MCF 10A (cell line): ENCODE results near the gene POLQ. TPM values are rescaled to one million over a fixed set of nuclear protein-coding genes. Genes with fewer than 3 reads are reported as not detected.
A peak's percentile ranks its signal among the peaks of the same experiment; 100 is the strongest.

Experiments
- BruUV-seq: library from RNA; stranded (reverse); fragments of 400-500 nt; replicated peaks from 2 replicates; lab custom pipeline; 2021; lab: Mats Ljungman, UMichigan
- CTCF ChIA-PET: fragments of 300-600 bp; sonication (Branson Sonifier 250); formaldehyde crosslinking; extraction: SDS; loops from one replicate; lab custom pipeline; 2021; ENCODE audit warnings: antibody characterized with exemption, inconsistent platforms; lab: Yijun Ruan, JAX
- POLR2A ChIA-PET: fragments of 300-600, 350-650 bp; sonication (Branson Sonifier 250); formaldehyde crosslinking; extraction: SDS; loops from one replicate; lab custom pipeline; 2020; ENCODE audit warnings: antibody characterized with exemption, inconsistent platforms; lab: Yijun Ruan, JAX
- DNase-seq: peaks from one replicate; pipeline ENCODE4 v3.0.0-alpha.2; 2018; ENCODE audit not compliant: unreplicated experiment
- H3K27ac Mint-ChIP-seq: one replicate; pipeline ENCODE4 v1.8.0; 2022; ENCODE audit warnings: mild to moderate bottlenecking, low read depth, mixed read lengths; ENCODE audit not compliant: unreplicated experiment
- H3K27me3 Mint-ChIP-seq: one replicate; pipeline ENCODE4 v1.8.0; 2022; ENCODE audit warnings: mixed read lengths; ENCODE audit not compliant: insufficient read depth, unreplicated experiment
- H3K36me3 Mint-ChIP-seq: one replicate; pipeline ENCODE4 v1.8.0; 2022; ENCODE audit warnings: mild to moderate bottlenecking, moderate library complexity, mixed read lengths; ENCODE audit not compliant: insufficient read depth, unreplicated experiment
- H3K4me1 Mint-ChIP-seq: one replicate; pipeline ENCODE4 v1.8.0; 2022; ENCODE audit warnings: mixed read lengths; ENCODE audit not compliant: insufficient read depth, unreplicated experiment
- H3K4me3 Mint-ChIP-seq: one replicate; pipeline ENCODE4 v1.8.0; 2022; ENCODE audit warnings: mild to moderate bottlenecking, moderate library complexity, mixed read lengths; ENCODE audit not compliant: unreplicated experiment
- H3K9me3 Mint-ChIP-seq: one replicate; pipeline ENCODE4 v1.8.0; 2022; ENCODE audit warnings: mixed read lengths; ENCODE audit not compliant: unreplicated experiment
- intact Hi-C: fragments of 100-400 bp; cut with micrococcal nuclease; formaldehyde crosslinking; loops from 2 replicates; pipeline ENCODE4 v1.14.1; 2022
- total RNA-seq: library from RNA; stranded (reverse); gene quantifications from 2 replicates; pipeline ENCODE4 v1.2.3, GENCODE V29; 2022
- TF ChIP-seq, protein P1 (sequence below): fragments of 200-600 bp; IDR thresholded peaks from one replicate; pipeline ENCODE4 v1.8.0; 2022; ENCODE audit warnings: antibody characterized with exemption, mild to moderate bottlenecking; ENCODE audit not compliant: unreplicated experiment

POLQ gene
- total RNA-seq, 1 experiment from 2014 or later, result 5.8 TPM

GRCh38 chr3:121584418-121584817 is 38.6 kb upstream of the POLQ start:
- Mint-ChIP-seq H3K27me3 (peaks cover 17% of the 10 kb centered on the region), H3K4me3 (no peak overlapping the region), H3K9me3 (no peaks in the 10 kb centered on the region), H3K27ac (no peak overlapping the region), H3K36me3 (no peaks in the 10 kb centered on the region), H3K4me1 (peaks cover 4% of the 10 kb centered on the region)
- TF ChIP-seq, protein P1, sequence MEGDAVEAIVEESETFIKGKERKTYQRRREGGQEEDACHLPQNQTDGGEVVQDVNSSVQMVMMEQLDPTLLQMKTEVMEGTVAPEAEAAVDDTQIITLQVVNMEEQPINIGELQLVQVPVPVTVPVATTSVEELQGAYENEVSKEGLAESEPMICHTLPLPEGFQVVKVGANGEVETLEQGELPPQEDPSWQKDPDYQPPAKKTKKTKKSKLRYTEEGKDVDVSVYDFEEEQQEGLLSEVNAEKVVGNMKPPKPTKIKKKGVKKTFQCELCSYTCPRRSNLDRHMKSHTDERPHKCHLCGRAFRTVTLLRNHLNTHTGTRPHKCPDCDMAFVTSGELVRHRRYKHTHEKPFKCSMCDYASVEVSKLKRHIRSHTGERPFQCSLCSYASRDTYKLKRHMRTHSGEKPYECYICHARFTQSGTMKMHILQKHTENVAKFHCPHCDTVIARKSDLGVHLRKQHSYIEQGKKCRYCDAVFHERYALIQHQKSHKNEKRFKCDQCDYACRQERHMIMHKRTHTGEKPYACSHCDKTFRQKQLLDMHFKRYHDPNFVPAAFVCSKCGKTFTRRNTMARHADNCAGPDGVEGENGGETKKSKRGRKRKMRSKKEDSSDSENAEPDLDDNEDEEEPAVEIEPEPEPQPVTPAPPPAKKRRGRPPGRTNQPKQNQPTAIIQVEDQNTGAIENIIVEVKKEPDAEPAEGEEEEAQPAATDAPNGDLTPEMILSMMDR, result no peak
- BruUV-seq, result no TSS peak
- ChIA-PET POLR2A (no interaction called here), CTCF (interaction anchor here (0.5 to 0.8 kb wide), 4 partner anchors 9 to 25 kb away, joined by 3 to 6 read pairs (median 4); no protein-coding TSS in a partner anchor)
- no peak for DNase-seq
- intact Hi-C loops, result no loop called here

GRCh38 chr3:121581691-121582090 is 35.9 kb upstream of the POLQ start:
- POLR2A ChIA-PET, result no interaction called here
- Mint-ChIP-seq H3K27ac (no peak overlapping the region), H3K9me3 (no peaks in the 10 kb centered on the region), H3K27me3 (peaks cover 17% of the 10 kb centered on the region), H3K4me3 (no peak overlapping the region), H3K4me1 (peaks cover 4% of the 10 kb centered on the region), H3K36me3 (no peaks in the 10 kb centered on the region)
- CTCF ChIA-PET, result interaction anchor here (0.7 to 1.5 kb wide), 2 partner anchors 25 to 35 kb away, joined by 3 to 12 read pairs; no protein-coding TSS in a partner anchor
- intact Hi-C loops, result no loop called here
- TF ChIP-seq, protein P1, result no peak
- DNase-seq, result no peak
- no TSS peak for BruUV-seq

GRCh38 chr3:121574449-121574848 is 28.7 kb upstream of the POLQ start:
- TF ChIP-seq, protein P1, result no peak
- Mint-ChIP-seq H3K4me3 (no peak overlapping the region), H3K4me1 (no peaks in the 10 kb centered on the region), H3K27ac (no peak overlapping the region), H3K36me3 (no peaks in the 10 kb centered on the region), H3K27me3 (no peaks in the 10 kb centered on the region), H3K9me3 (no peaks in the 10 kb centered on the region)
- CTCF ChIA-PET, result no interaction called here
- peak; percentile 78 for DNase-seq
- no TSS peak for BruUV-seq
- intact Hi-C loops, result no loop called here
- POLR2A ChIA-PET, result interaction anchor here (1.0 kb wide), 1 partner anchor 28 kb away, joined by 3 read pairs; the partner anchor contains the start of gene POLQ

DNA sequence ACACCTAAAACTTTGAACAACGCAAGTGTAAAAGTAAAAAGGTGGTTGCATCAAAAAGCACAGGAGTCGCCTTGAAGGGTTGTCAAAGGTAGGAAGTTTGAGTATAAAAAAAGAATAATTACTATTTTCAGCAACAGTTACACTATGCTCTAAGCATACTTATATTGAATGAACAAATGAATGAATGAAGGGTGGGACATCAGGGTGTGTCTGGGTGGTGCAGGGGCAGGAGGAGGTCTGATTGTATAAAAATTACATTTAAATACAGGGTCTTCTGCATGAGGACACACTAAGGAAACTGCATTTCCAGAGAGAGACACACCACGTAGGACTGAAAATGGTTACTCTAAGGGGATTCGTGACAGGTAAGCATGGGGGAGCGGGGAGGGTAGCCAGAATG is 21.9 kb upstream of the POLQ start, which contains the start of gene ARGFX:
Gene ARGFX (plus strand): TSS at position 301 of the 400 bp plus-strand sequence. CDS start 2,765 bp downstream, outside the sequence.
- POLR2A ChIA-PET, result no interaction called here
- Mint-ChIP-seq H3K4me3 (no peak within 1 kb of the TSS), H3K36me3 (peaks cover 5% of the 10 kb centered on the region), H3K27ac (no peak within 1 kb of the TSS), H3K4me1 (peaks cover 5% of the 10 kb centered on the region), H3K9me3 (no peaks in the 10 kb centered on the region), H3K27me3 (no peaks in the 10 kb centered on the region)
- CTCF ChIA-PET, result interaction anchor here (0.5 kb wide), 1 partner anchor 22 kb away, joined by 3 read pairs; no protein-coding TSS in a partner anchor
- intact Hi-C loops, result no loop called here
- DNase-seq, result no peak
- TF ChIP-seq, protein P1, result no peak
- no TSS peak for BruUV-seq
